Erythroblast (primary cell): ENCODE results near the gene CLPTM1.

Experiments used
- GATA1 ChIP-seq: IDR thresholded peaks from 2 replicates; pipeline ENCODE4 v1.6.1; 2011; ENCODE audit warnings: low read depth, mild to moderate bottlenecking, control low read depth, low read length, moderate library complexity
- POLR2A ChIP-seq: IDR thresholded peaks from 2 replicates; pipeline ENCODE4 v1.6.1; 2011; ENCODE audit warnings: mild to moderate bottlenecking, low read length

GRCh38 chr19:44925114-44925891 is 29.9 kb upstream of the CLPTM1 start:
- TF ChIP-seq POLR2A (no peak), GATA1 (no peak)
